HepG2 (cell line): ENCODE measurements around the gene LYRM2. TPM values are rescaled to one million over a fixed set of nuclear protein-coding genes. Genes with fewer than 3 reads are reported as not detected.

Source experiments
- ATAC-seq: fragments of 200-7000 bp; cut with Tn5 transposase; 3 replicates; pipeline ENCODE4 v1.9.1; 2020; ENCODE audit warnings: mild to moderate bottlenecking, moderate library complexity
- BruUV-seq: library from RNA; stranded (reverse); fragments of 400-500 nt; replicated peaks from 2 replicates; lab custom pipeline; 2021; lab: Mats Ljungman, UMichigan
- CTCF ChIA-PET: fragments of 300-600 bp; formaldehyde crosslinking; extraction: SDS; loops from one replicate; lab custom pipeline; 2021; ENCODE audit warnings: low total read pairs, inconsistent platforms, low intra/inter-chr PET ratio; lab: Yijun Ruan, JAX
- POLR2A ChIA-PET: fragments of 350-600 bp; sonication (Branson Sonifier 250); formaldehyde crosslinking; loops from one replicate; lab custom pipeline; 2020; ENCODE audit warnings: antibody characterized with exemption, inconsistent platforms; lab: Yijun Ruan, JAX
- DNase-seq: peaks from one replicate; pipeline ENCODE4 v3.0.0-alpha.2; 2015; ENCODE audit warnings: low spot score
- FAIRE-seq: peaks from 3 replicates; lab custom pipeline; 2011; peaks lifted over from hg19 to GRCh38; lab: Jason Lieb, UNC
- H2AFZ ChIP-seq: one replicate; pipeline ENCODE4 v1.6.1; 2011; ENCODE audit warnings: low read length, inconsistent platforms
- H3K27ac ChIP-seq: fragments of 300-600 bp; 3 replicates; pipeline ENCODE4 v1.8.0; 2011; ENCODE audit warnings: mixed run types, mild to moderate bottlenecking, mixed read lengths, low read length, inconsistent platforms; ENCODE audit not compliant: insufficient read depth; ENCODE audit errors: extremely low read length
- H3K27me3 ChIP-seq, 2 experiments: fragments of 200-600 bp in 1 of 2; 2 replicates in 1 of 2; 3 replicates in 1 of 2; pipeline versions ENCODE4 v1.6.0 to v1.8.0; 2011; ENCODE audit warnings: low read length in 2 of 2, mild to moderate bottlenecking in 2 of 2, moderate library complexity in 2 of 2, inconsistent platforms in 1 of 2; ENCODE audit not compliant: insufficient read depth in 2 of 2, control insufficient read depth in 1 of 2
- H3K36me3 ChIP-seq, 2 experiments: fragments of 200-600 bp in 1 of 2; replicated peaks in 1 of 2; 2 replicates in 1 of 2; 3 replicates in 1 of 2; pipeline versions ENCODE4 v1.5.1 to v1.8.0; 2011; ENCODE audit warnings: low read length in 2 of 2, inconsistent platforms in 1 of 2; ENCODE audit not compliant: insufficient read depth in 2 of 2, control insufficient read depth in 1 of 2
- H3K4me1 ChIP-seq: 2 replicates; pipeline ENCODE4 v1.5.1; 2012; ENCODE audit warnings: low read length, inconsistent platforms; ENCODE audit not compliant: insufficient read depth
- H3K4me2 ChIP-seq: 2 replicates; pipeline ENCODE4 v1.6.0; 2011; ENCODE audit warnings: low read depth, low read length, inconsistent platforms
- H3K4me3 ChIP-seq, 3 experiments: fragments of 200-600 bp in 1 of 3; sonication (generic), shearing (Covaris generic) in 1 of 3; replicated peaks in 1 of 3; 2 replicates each; pipeline ENCODE4 v1.5.1; 2011 to 2016; ENCODE audit warnings: low read length in 3 of 3, inconsistent platforms in 2 of 3, low read depth in 2 of 3, mild to moderate bottlenecking in 2 of 3, control low read depth in 1 of 3, mixed read lengths in 1 of 3; ENCODE audit not compliant: insufficient read depth in 1 of 3
- H3K79me2 ChIP-seq: one replicate; pipeline ENCODE4 v1.6.1; 2011; ENCODE audit warnings: low read length, inconsistent platforms; ENCODE audit not compliant: insufficient read depth
- H3K9ac ChIP-seq: 2 replicates; pipeline ENCODE4 v1.6.0; 2011; ENCODE audit warnings: mild to moderate bottlenecking, low read depth, low read length, inconsistent platforms; ENCODE audit not compliant: insufficient read depth
- H3K9me3 ChIP-seq: 2 replicates; pipeline ENCODE4 v1.5.1; 2012; ENCODE audit warnings: mild to moderate bottlenecking, low read length
- H4K20me1 ChIP-seq: 2 replicates; pipeline ENCODE4 v1.6.0; 2011; ENCODE audit warnings: inconsistent platforms, mild to moderate bottlenecking, low read length, moderate library complexity; ENCODE audit not compliant: insufficient read depth
- CBX2 ChIP-seq, 2 experiments: fragments of 200-600 bp in 1 of 2; sonication (generic); formaldehyde crosslinking in 1 of 2; IDR thresholded peaks; 2 replicates each; pipeline versions ENCODE4 v1.7.0 to v1.8.1; 2018 to 2022; ENCODE audit warnings: low read depth in 2 of 2, low read length in 1 of 2, mild to moderate bottlenecking in 1 of 2, missing genetic modification reagents in 1 of 2
- CENPX ChIP-seq: sonication (generic); formaldehyde crosslinking; IDR thresholded peaks from 2 replicates; pipeline ENCODE4 v1.9.0; 2021; ENCODE audit warnings: mild to moderate bottlenecking, missing genetic modification reagents, moderate library complexity
- CREM ChIP-seq, 2 experiments: sonication (generic) in 1 of 2; formaldehyde crosslinking in 1 of 2; IDR thresholded peaks; 2 replicates each; pipeline versions ENCODE4 v1.4.0 to v1.6.1; 2016 to 2020; ENCODE audit warnings: antibody characterized with exemption in 1 of 2, mild to moderate bottlenecking in 1 of 2, missing genetic modification reagents in 1 of 2
- GTF2F1 ChIP-seq: fragments of 150-350 bp; IDR thresholded peaks from 2 replicates; pipeline ENCODE4 v1.6.1; 2014; ENCODE audit warnings: low read length
- NR2F6 ChIP-seq, 2 experiments: IDR thresholded peaks; 2 replicates each; pipeline ENCODE4 v1.6.1; 2016; ENCODE audit warnings: antibody characterized with exemption in 1 of 2, mild to moderate bottlenecking in 1 of 2
- RFX5 ChIP-seq: IDR thresholded peaks from 2 replicates; pipeline ENCODE4 v1.6.1; 2011; ENCODE audit warnings: low read depth, low read length, improper control_type of control experiment
- SIX1 ChIP-seq: sonication (generic); formaldehyde crosslinking; IDR thresholded peaks from 2 replicates; pipeline ENCODE4 v1.4.0; 2020; ENCODE audit warnings: missing genetic modification reagents, borderline replicate concordance
- SYNCRIP ChIP-seq: fragments of 200-400 bp; formaldehyde crosslinking; IDR thresholded peaks from 2 replicates; pipeline ENCODE4 v1.6.1; 2018; ENCODE audit warnings: mild to moderate bottlenecking, low read depth, low read length; ENCODE audit not compliant: insufficient read depth
- TGIF2 ChIP-seq: IDR thresholded peaks from 2 replicates; pipeline ENCODE4 v1.6.1; 2016; ENCODE audit warnings: control low read depth, missing compliant biosample characterization
- YEATS4 ChIP-seq: sonication (generic); formaldehyde crosslinking; IDR thresholded peaks from 2 replicates; pipeline ENCODE4 v1.4.0; 2020; ENCODE audit warnings: missing genetic modification reagents, borderline replicate concordance
- ZNF33A ChIP-seq: sonication (generic); formaldehyde crosslinking; IDR thresholded peaks from 2 replicates; pipeline ENCODE4 v1.5.1; 2020; ENCODE audit warnings: missing genetic modification reagents, mild to moderate bottlenecking, moderate library complexity, borderline replicate concordance
- ZSCAN9 ChIP-seq: IDR thresholded peaks from 2 replicates; pipeline ENCODE4 v1.6.1; 2016; ENCODE audit warnings: borderline replicate concordance
- WGBS: methylation state at CpG from one replicate; pipeline ENCODE4 v1.1.6; 2017; ENCODE audit warnings: low lambda C conversion rate; 5-methylcytosine and 5-hydroxymethylcytosine counted together
- in situ Hi-C: cut with HindIII; loops from 2 replicates; pipeline ENCODE4 v1.10.0; 2017; ENCODE audit warnings: low pct_unique_long_range_greater_than_20kb; ENCODE audit not compliant: extremely low pct_ligation_motif_present
- intact Hi-C: fragments of 100-400 bp; cut with micrococcal nuclease; formaldehyde crosslinking; loops from one replicate; pipeline ENCODE4 v1.10.0; 2022; ENCODE audit not compliant: unreplicated experiment
- polyA plus RNA-seq, 8 experiments: library from polyadenylated mRNA; depleted of rRNA in 3 of 8; stranded (reverse) in 7 of 8; unstranded in 1 of 8; fragments of >200 nt; fragmentation: Illumina TruSeq in 4 of 8; extraction: Trizol in 4 of 8; gene quantifications; 2 replicates each; pipeline versions ENCODE4 v1.2.1 to v1.2.3, GENCODE V29; 2011 to 2016; ENCODE audit warnings: low read depth in 4 of 8, missing spikeins in 1 of 8, mixed read lengths in 1 of 8; ENCODE audit not compliant: insufficient read depth in 1 of 8
- total RNA-seq, 5 experiments: library from RNA; depleted of rRNA; stranded (reverse); fragments of >200 nt; fragmentation: Illumina TruSeq; extraction: Trizol; gene quantifications; 2 replicates each; pipeline ENCODE4 v1.2.3, GENCODE V29; 2016; ENCODE audit warnings: low read depth in 1 of 5
- TF ChIP-seq, protein P1 (sequence below): sonication (generic); formaldehyde crosslinking; IDR thresholded peaks from 2 replicates; pipeline ENCODE4 v1.8.1; 2023; ENCODE audit warnings: mild to moderate bottlenecking, inconsistent platforms, moderate library complexity, missing genetic modification reagents, borderline replicate concordance
- TF ChIP-seq, protein P2 (sequence below): fragments of 450-650 bp; IDR thresholded peaks from 2 replicates; pipeline ENCODE4 v1.6.1; 2017
- TF ChIP-seq, protein P3 (sequence below): sonication (generic); formaldehyde crosslinking; conservative IDR thresholded peaks from 2 replicates; pipeline ENCODE4 v1.4.0; 2020; ENCODE audit warnings: missing genetic modification reagents

The LYRM2 gene
- total and polyA plus RNA-seq, 2 of the 13 experiments (the other 11 are each of a cell fraction or from before 2014, with no cell fraction given) = 17.8 to 32.6 TPM

DNA sequence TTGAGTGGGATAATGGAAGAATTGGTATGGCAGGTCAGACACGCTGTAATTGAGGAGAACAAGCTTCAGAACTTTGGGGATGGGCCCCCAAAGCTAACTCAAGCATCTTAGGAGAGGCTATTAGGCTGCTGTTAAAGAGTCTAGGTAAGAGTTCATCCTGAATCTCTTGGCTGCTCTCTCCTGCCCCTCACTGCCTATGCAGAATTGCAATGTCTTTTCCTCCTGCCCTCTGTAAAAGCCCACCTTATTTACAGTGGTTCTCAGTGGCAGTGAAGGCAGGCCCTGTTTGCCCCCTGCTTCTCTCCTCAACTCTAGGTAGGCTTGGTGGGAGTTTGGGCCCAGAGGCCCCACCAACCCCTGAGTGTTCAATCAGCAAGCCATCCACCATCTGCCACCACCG is 55.0 kb downstream of the LYRM2 start:
- Histone ChIP-seq H3K4me1 (no peaks in the 10 kb centered on the region), H3K9me3 (no peaks in the 10 kb centered on the region), H2AFZ (no peak overlapping the region), H4K20me1 (no peaks in the 10 kb centered on the region), H3K79me2 (no peaks in the 10 kb centered on the region), H3K36me3 (no peaks in the 10 kb centered on the region), H3K9ac (no peak overlapping the region), H3K27me3 (no peaks in the 10 kb centered on the region), H3K4me2 (no peak overlapping the region), H3K27ac (no peak overlapping the region), H3K4me3 (no peak overlapping the region)
- ChIA-PET POLR2A (no interaction called here), CTCF (no interaction called here)
- TF ChIP-seq SYNCRIP (no peak), NR2F6 (IDR thresholded peaks at IDR 0.05) (no peak), NR2F6 (CRISPR knock-in tag; IDR thresholded peaks at IDR 0.05) (no peak)
- no peak for DNase-seq
- ATAC-seq = peak; percentile 55; the same call in 2 of the 3 replicates
- 42% methylated on average over 2 of the region's 2 CpGs for WGBS
- intact Hi-C loops = no loop called here
- FAIRE-seq = no peak
- in situ Hi-C loops = no loop called here
- no TSS peak for BruUV-seq

DNA sequence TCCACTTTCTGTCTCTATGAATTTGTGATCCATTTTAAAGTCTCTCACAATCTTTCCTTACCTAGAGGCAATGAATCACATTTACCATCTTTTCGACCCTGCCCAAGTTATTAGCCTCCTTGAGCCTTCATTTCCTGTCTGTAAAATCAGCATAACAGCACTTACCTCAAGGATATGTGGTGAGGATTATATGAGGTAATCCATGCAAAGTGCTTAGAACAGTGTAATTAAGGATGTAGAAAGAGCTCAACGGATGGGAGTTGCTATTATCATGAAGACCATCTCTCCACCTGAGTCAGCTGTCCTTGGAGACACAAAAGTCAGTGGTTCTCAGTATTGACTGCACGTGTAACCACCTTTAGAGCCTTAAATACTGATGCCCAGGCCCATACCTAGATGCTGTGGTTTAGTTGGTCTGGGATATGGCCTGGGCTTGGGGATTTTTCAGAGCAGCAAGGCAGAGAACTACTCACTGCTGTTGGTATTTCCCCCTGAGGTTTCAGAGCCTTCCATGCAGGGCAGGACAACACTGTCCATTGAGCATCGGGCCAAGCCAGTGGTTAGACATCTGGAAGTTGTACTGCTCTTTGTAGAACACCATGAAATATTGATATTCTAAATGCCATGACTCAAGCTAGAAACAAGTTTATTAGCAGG is 55.8 kb downstream of the LYRM2 start:
- no peak for ATAC-seq
- intact Hi-C loops = no loop called here
- TF ChIP-seq GTF2F1 = no peak
- TF ChIP-seq ZNF33A (CRISPR knock-in tag) = no peak
- TF ChIP-seq SIX1 = no peak
- TF ChIP-seq CENPX (CRISPR knock-in tag) = no peak
- TF ChIP-seq TGIF2 (CRISPR knock-in tag) = no peak
- no peak for TF ChIP-seq ZSCAN9 (CRISPR knock-in tag)
- TF ChIP-seq RFX5 = no peak
- TF ChIP-seq CREM (IDR thresholded peaks at IDR 0.05) = no peak
- TF ChIP-seq CREM (CRISPR knock-in tag; IDR thresholded peaks at IDR 0.05) = no peak
- TF ChIP-seq YEATS4 (CRISPR knock-in tag) = no peak
- TF ChIP-seq, protein P1, sequence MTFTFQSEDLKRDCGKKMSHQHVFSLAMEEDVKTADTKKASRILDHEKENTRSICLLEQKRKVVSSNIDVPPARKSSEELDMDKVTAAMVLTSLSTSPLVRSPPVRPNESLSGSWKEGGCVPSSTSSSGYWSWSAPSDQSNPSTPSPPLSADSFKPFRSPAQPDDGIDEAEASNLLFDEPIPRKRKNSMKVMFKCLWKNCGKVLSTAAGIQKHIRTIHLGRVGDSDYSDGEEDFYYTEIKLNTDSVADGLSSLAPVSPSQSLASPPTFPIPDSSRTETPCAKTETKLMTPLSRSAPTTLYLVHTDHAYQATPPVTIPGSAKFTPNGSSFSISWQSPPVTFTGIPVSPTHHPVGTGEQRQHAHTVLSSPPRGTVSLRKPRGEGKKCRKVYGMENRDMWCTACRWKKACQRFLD = no peak
- no peak for TF ChIP-seq CBX2 (IDR thresholded peaks at IDR 0.05; ENCODE audit: low read depth, low read length)
- TF ChIP-seq CBX2 (CRISPR knock-in tag; IDR thresholded peaks at IDR 0.05; ENCODE audit: low read depth) = no peak
- TF ChIP-seq, protein P2, sequence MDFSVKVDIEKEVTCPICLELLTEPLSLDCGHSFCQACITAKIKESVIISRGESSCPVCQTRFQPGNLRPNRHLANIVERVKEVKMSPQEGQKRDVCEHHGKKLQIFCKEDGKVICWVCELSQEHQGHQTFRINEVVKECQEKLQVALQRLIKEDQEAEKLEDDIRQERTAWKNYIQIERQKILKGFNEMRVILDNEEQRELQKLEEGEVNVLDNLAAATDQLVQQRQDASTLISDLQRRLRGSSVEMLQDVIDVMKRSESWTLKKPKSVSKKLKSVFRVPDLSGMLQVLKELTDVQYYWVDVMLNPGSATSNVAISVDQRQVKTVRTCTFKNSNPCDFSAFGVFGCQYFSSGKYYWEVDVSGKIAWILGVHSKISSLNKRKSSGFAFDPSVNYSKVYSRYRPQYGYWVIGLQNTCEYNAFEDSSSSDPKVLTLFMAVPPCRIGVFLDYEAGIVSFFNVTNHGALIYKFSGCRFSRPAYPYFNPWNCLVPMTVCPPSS = no peak
- TF ChIP-seq, protein P3, sequence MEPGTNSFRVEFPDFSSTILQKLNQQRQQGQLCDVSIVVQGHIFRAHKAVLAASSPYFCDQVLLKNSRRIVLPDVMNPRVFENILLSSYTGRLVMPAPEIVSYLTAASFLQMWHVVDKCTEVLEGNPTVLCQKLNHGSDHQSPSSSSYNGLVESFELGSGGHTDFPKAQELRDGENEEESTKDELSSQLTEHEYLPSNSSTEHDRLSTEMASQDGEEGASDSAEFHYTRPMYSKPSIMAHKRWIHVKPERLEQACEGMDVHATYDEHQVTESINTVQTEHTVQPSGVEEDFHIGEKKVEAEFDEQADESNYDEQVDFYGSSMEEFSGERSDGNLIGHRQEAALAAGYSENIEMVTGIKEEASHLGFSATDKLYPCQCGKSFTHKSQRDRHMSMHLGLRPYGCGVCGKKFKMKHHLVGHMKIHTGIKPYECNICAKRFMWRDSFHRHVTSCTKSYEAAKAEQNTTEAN (CRISPR knock-in tag) = no peak

More for the DNA sequence above, 55.8 kb downstream of the LYRM2 start:
- H3K4me3 ChIP-seq = no peak overlapping the region
- H3K27ac ChIP-seq = no peak overlapping the region
- no TSS peak for BruUV-seq
- H3K4me1 ChIP-seq = no peaks in the 10 kb centered on the region
- FAIRE-seq (no peak), DNase-seq (no peak)
- POLR2A ChIA-PET = no interaction called here
- H3K9me3 ChIP-seq = no peaks in the 10 kb centered on the region
- 34% methylated on average over 4 of the region's 4 CpGs for WGBS
- CTCF ChIA-PET = no interaction called here
- H3K27me3 ChIP-seq = no peaks in the 10 kb centered on the region
- no peak overlapping the region for H2AFZ ChIP-seq
- H4K20me1 ChIP-seq = no peaks in the 10 kb centered on the region
- H3K36me3 ChIP-seq = no peaks in the 10 kb centered on the region
- in situ Hi-C loops = no loop called here
- no peak overlapping the region for H3K4me2 ChIP-seq
- no peak overlapping the region for H3K9ac ChIP-seq
- H3K79me2 ChIP-seq = no peaks in the 10 kb centered on the region
